Ovary (tissue), 1 donor: Measurements from ENCODE around the gene SLC6A6.

Source experiments
- EP300 ChIP-seq: sonication (generic); formaldehyde crosslinking; IDR thresholded peaks from one replicate; pipeline ENCODE4 v1.6.1; 2017; ENCODE audit warnings: antibody characterized with exemption
- POLR2A ChIP-seq: fragments of 450-650 bp; IDR thresholded peaks from one replicate; pipeline ENCODE4 v1.6.1; 2017; ENCODE audit warnings: antibody characterized with exemption, mild to moderate bottlenecking, moderate library complexity

DNA sequence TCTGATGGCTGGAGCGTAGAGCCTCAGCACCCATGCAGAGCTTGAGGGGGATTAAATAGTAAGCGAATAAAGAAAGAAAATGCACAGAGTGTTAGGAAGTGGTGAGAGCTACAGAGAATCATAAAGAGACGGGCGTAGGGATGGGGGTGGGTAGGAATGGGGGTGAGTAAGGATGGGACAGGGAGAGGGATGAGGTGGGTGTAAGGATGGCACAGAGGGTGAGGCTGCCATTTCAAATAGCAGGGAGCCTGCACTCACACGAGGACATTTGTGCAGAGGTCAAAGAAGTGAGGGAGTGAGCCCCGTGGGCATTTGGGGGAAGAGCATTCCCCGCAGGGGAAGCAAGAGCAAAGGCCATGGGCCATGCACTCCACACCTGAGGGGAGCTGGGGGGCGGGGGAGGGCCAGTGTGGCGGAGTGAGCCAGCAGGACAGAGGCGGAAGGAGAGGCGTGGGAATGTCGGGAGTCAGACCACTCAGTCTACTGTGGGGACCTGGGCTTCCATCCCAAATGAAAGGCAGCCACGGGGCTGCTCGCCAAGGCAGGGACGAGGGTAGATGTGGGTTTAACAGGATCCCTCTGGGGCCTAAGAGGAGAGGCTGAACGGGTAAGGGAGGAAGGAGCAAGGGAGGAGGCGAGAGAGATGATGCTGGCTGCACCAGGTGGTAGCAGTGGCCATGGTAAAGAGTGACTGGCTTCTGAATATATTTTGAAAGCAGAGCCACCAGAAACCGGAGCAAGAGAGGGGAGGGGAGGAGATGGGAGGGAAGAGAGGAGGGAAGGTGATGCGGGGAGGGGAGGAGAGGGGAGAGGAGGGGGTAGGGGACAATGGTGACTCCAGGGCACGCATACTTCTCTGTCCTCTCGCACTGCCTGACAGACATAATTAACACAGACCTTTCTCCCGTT, 35.2 kb upstream of the SLC6A6 start:
- TF ChIP-seq EP300 (no peak), POLR2A (no peak)
